HL-60 (cell line): ENCODE measurements around the gene MIEN1. TPM values are rescaled to one million over a fixed set of nuclear protein-coding genes. Genes with fewer than 3 reads are reported as not detected.

Experiments used
- DNase-seq, 2 experiments: peaks; one replicate each; pipeline ENCODE4 v3.0.0-alpha.2; 2010 to 2020; ENCODE audit warnings: low read depth in 1 of 2, low spot score in 1 of 2
- H3K27ac ChIP-seq: fragments of 250-450 bp; sonication (Bioruptor Pico); replicated peaks from 2 replicates; pipeline ENCODE4 v1.5.1; 2020; ENCODE audit warnings: mild to moderate bottlenecking, moderate library complexity
- H3K27me3 ChIP-seq: fragments of 250-450 bp; sonication (Bioruptor Pico); 2 replicates; pipeline ENCODE4 v1.5.1; 2021; ENCODE audit warnings: mild to moderate bottlenecking, moderate library complexity; ENCODE audit not compliant: insufficient read depth, poor library complexity, severe bottlenecking
- H3K4me3 ChIP-seq: replicated peaks from 2 replicates; pipeline ENCODE4 v1.5.1; 2011; ENCODE audit warnings: mild to moderate bottlenecking, control low read depth, low read length; ENCODE audit not compliant: insufficient read depth
- GABPA ChIP-seq: IDR thresholded peaks from 2 replicates; pipeline ENCODE4 v1.6.1; 2012; ENCODE audit warnings: low read depth
- POLR2AphosphoS5 ChIP-seq: IDR thresholded peaks from 2 replicates; pipeline ENCODE4 v1.6.1; 2012; ENCODE audit warnings: low read depth
- SPI1 ChIP-seq: IDR thresholded peaks from 2 replicates; pipeline ENCODE4 v1.6.1; 2012; ENCODE audit warnings: low read depth, mild to moderate bottlenecking, borderline replicate concordance
- microRNA-seq: library from miRNA; unstranded; fragments of <30 nt; microRNA quantifications from one replicate; pipeline ENCODE4, GENCODE V29; 2018
- TF ChIP-seq, protein P1 (sequence below): IDR thresholded peaks from 2 replicates; pipeline ENCODE4 v1.6.1; 2012; ENCODE audit warnings: low read depth; ENCODE audit not compliant: insufficient replicate concordance
- TF ChIP-seq, protein P2 (sequence below): IDR thresholded peaks from one replicate; pipeline ENCODE4 v1.5.1; 2011; ENCODE audit warnings: low read length, control low read depth, inconsistent platforms; ENCODE audit not compliant: insufficient read depth

The MIEN1 gene

DNA sequence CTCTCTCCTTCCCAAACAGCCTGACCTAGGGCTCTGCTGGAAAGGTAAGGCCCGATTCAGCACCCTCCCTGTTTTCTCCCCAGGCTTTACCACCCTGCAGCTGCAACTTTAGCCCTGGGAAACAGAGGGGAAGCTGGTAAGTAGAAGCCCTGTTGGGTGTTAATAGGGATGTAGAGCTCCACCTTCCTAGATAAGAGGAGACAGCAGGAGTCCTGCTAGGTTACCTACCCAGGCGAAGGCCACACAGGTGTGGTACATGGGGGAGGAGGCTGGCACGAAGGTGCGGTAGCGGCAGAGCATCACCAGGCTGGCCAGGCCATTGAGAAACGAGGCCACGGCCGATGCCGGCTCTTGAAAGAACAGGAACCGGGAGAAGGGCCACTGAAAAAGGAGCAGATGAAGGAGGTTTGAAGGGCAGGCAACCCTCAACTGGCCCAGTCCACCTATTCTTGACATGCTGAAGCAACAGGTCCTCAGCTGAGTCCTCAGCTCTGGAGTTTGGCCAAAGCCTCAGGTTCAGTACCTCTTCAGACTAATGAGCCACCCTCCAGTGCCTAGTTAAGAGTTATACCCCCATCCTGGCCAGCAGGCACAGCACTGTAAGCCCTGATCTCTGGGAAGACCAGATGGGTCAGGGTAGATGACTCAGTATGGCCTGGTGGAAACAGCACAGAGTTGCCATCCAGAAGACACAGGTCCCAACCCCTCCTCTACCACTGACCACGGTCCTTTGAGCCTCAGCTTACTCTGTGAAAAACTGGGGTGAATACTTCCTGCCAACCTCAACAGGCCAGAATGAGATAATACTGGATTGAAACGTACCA lies 45.8 kb downstream of the MIEN1 start:
- DNase-seq = no peak
- H3K4me3 ChIP-seq = no peak overlapping the region
- H3K27ac ChIP-seq = no peak overlapping the region
- no peaks in the 10 kb centered on the region for H3K27me3 ChIP-seq
- TF ChIP-seq, protein P1, sequence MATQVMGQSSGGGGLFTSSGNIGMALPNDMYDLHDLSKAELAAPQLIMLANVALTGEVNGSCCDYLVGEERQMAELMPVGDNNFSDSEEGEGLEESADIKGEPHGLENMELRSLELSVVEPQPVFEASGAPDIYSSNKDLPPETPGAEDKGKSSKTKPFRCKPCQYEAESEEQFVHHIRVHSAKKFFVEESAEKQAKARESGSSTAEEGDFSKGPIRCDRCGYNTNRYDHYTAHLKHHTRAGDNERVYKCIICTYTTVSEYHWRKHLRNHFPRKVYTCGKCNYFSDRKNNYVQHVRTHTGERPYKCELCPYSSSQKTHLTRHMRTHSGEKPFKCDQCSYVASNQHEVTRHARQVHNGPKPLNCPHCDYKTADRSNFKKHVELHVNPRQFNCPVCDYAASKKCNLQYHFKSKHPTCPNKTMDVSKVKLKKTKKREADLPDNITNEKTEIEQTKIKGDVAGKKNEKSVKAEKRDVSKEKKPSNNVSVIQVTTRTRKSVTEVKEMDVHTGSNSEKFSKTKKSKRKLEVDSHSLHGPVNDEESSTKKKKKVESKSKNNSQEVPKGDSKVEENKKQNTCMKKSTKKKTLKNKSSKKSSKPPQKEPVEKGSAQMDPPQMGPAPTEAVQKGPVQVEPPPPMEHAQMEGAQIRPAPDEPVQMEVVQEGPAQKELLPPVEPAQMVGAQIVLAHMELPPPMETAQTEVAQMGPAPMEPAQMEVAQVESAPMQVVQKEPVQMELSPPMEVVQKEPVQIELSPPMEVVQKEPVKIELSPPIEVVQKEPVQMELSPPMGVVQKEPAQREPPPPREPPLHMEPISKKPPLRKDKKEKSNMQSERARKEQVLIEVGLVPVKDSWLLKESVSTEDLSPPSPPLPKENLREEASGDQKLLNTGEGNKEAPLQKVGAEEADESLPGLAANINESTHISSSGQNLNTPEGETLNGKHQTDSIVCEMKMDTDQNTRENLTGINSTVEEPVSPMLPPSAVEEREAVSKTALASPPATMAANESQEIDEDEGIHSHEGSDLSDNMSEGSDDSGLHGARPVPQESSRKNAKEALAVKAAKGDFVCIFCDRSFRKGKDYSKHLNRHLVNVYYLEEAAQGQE = no peak
- TF ChIP-seq, protein P2, sequence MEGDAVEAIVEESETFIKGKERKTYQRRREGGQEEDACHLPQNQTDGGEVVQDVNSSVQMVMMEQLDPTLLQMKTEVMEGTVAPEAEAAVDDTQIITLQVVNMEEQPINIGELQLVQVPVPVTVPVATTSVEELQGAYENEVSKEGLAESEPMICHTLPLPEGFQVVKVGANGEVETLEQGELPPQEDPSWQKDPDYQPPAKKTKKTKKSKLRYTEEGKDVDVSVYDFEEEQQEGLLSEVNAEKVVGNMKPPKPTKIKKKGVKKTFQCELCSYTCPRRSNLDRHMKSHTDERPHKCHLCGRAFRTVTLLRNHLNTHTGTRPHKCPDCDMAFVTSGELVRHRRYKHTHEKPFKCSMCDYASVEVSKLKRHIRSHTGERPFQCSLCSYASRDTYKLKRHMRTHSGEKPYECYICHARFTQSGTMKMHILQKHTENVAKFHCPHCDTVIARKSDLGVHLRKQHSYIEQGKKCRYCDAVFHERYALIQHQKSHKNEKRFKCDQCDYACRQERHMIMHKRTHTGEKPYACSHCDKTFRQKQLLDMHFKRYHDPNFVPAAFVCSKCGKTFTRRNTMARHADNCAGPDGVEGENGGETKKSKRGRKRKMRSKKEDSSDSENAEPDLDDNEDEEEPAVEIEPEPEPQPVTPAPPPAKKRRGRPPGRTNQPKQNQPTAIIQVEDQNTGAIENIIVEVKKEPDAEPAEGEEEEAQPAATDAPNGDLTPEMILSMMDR = no peak
- no peak for TF ChIP-seq POLR2AphosphoS5
- TF ChIP-seq SPI1 = no peak
- no peak for TF ChIP-seq GABPA

DNA sequence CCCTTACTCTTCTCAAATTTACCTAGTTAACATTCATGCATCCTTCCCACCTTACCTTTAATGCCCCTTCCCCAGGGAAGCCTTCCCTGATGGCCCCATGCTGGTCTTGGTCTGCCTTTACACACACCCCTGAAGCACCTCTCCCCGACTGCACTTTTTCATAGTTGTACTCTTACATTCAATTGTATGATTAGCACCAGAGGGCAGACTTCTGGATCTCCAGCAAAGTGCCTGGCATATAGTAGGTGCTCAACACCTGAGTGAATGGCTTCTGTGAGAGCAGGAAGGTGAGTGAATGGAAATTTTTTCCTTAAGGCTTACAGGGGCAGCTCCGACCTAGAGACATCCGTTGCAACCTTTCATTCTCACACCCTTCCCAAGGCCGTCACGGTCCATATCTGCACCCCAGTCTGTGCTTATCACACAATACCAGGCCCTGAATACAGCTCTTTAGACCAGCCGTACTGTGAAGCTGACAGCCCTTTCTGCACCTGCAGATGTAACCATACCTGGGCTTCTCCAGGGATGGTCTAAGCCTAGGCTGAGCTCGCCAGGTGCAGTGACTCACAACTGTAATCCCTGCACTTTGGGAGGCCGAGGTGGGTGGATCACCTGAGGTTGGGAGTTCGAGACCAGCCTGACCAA lies 46.9 kb downstream of the MIEN1 start:
- no peak for DNase-seq
- TF ChIP-seq, protein P2 = no peak
- no peak for TF ChIP-seq SPI1
- no peak for TF ChIP-seq POLR2AphosphoS5
- no peak for TF ChIP-seq GABPA
- no peaks in the 10 kb centered on the region for H3K27me3 ChIP-seq
- H3K27ac ChIP-seq = no peak overlapping the region
- H3K4me3 ChIP-seq = no peak overlapping the region

DNA sequence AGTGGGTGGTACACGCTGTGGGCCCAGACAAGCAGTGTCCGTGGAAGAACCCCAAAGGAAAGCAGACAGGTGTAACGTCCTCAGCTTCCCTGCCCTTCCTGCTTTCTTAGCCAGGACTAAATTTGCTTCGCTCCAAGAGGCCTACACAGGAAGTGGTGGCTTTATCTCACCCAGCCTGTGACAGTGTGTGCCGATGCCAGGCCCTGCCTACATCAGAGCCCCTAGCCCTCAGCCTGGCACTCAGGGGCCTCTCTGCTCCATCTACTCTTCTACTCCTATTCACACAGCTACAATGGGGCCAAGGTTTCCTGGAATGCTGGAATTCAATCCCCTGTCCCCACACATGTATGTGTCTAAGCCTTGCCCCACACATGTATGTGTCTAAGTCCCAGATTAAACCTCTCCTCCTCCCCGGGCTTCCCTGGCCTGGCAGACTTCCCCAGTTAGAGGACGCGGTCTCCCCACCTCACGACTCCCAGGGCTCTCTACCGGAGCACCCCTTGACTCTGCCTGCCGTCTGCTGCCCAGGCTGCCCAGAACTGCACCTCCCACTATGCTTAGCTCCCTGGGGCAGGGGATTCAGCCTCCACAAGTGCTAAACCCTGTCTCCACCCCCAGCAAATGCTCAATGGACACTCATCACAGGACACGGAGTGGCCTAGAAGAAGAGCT lies 50.7 kb downstream of the MIEN1 start:
- Histone ChIP-seq H3K4me3 (no peak overlapping the region), H3K27me3 (no peaks in the 10 kb centered on the region), H3K27ac (no peak overlapping the region)
- TF ChIP-seq POLR2AphosphoS5 (no peak), GABPA (no peak), SPI1 (no peak)
- TF ChIP-seq, protein P1 = no peak
- TF ChIP-seq, protein P2 = no peak
- no peak for DNase-seq

Small RNAs within 50 kb of the gene (microRNA-seq; reads per million reads assigned to microRNA genes)
- not detected for gene MIR4728
